Panc1 (cell line): Measurements from ENCODE around the gene ECI1. TPM values are rescaled to one million over a fixed set of nuclear protein-coding genes. Genes with fewer than 3 reads are reported as not detected.

Experiments used
- ATAC-seq: fragments of 200-7000 bp; cut with Tn5 transposase; 2 replicates; pipeline ENCODE4 v1.9.1; 2020; ENCODE audit warnings: mild to moderate bottlenecking, moderate library complexity
- BruUV-seq: library from RNA; stranded (reverse); fragments of 400-500 nt; replicated peaks from 2 replicates; lab custom pipeline; 2021; lab: Mats Ljungman, UMichigan
- CTCF ChIA-PET: fragments of 300-600 bp; sonication (Branson Sonifier 250); formaldehyde crosslinking; loops from one replicate; lab custom pipeline; 2022; ENCODE audit warnings: antibody characterized with exemption; lab: Charles Lee
- POLR2A ChIA-PET: fragments of 300-600 bp; sonication (Branson Sonifier 250); formaldehyde crosslinking; loops from one replicate; lab custom pipeline; 2022; ENCODE audit warnings: antibody characterized with exemption; lab: Charles Lee
- DNase-seq: peaks from one replicate; pipeline ENCODE4 v3.0.0-alpha.2; 2010; ENCODE audit warnings: low read depth, low spot score
- H3K27ac ChIP-seq: 2 replicates; pipeline ENCODE4 v1.5.1; 2011; ENCODE audit warnings: mild to moderate bottlenecking, low read length, inconsistent platforms
- H3K27me3 ChIP-seq: fragments of 200-500 bp; sonication (Bioruptor generic); 2 replicates; pipeline ENCODE4 v1.6.0; 2014; ENCODE audit warnings: low read length, inconsistent platforms; ENCODE audit not compliant: control insufficient read depth, insufficient read depth
- H3K36me3 ChIP-seq: fragments of 200-500 bp; sonication (Bioruptor generic); 2 replicates; pipeline ENCODE4 v1.5.1; 2014; ENCODE audit warnings: inconsistent platforms, mild to moderate bottlenecking, low read length, moderate library complexity; ENCODE audit not compliant: control insufficient read depth, insufficient read depth
- H3K4me1 ChIP-seq: 2 replicates; pipeline ENCODE4 v1.5.1; 2011; ENCODE audit warnings: inconsistent platforms, mild to moderate bottlenecking, low read length, moderate library complexity; ENCODE audit not compliant: control insufficient read depth, insufficient read depth
- H3K4me3 ChIP-seq, 2 experiments: 2 replicates each; pipeline ENCODE4 v1.5.1; 2011 to 2012; ENCODE audit warnings: low read depth in 2 of 2, low read length in 2 of 2, mild to moderate bottlenecking in 2 of 2, inconsistent platforms in 1 of 2, moderate library complexity in 1 of 2
- H3K9me3 ChIP-seq: fragments of 200-500 bp; sonication (Bioruptor generic); 2 replicates; pipeline ENCODE4 v1.5.1; 2014; ENCODE audit warnings: low read depth, mild to moderate bottlenecking, inconsistent platforms, low read length, moderate library complexity; ENCODE audit not compliant: control insufficient read depth, insufficient read depth
- POLR2AphosphoS5 ChIP-seq: IDR thresholded peaks from 2 replicates; pipeline ENCODE4 v1.6.1; 2012; ENCODE audit warnings: mild to moderate bottlenecking, low read depth, low read length, moderate library complexity
- SIN3A ChIP-seq: IDR thresholded peaks from 2 replicates; pipeline ENCODE4 v1.6.1; 2012; ENCODE audit warnings: low read depth, mild to moderate bottlenecking, low read length, moderate library complexity, borderline replicate concordance; ENCODE audit not compliant: insufficient read depth
- TCF7L2 ChIP-seq: IDR thresholded peaks from 2 replicates; pipeline ENCODE4 v1.6.1; 2011; ENCODE audit warnings: mild to moderate bottlenecking, low read depth, low read length, inconsistent platforms
- in situ Hi-C: cut with HindIII; loops from 2 replicates; pipeline ENCODE4 v1.10.0; 2016; ENCODE audit warnings: low sequenced_read_pairs, low pct_unique_long_range_greater_than_20kb
- intact Hi-C: fragments of 100-400 bp; cut with micrococcal nuclease; formaldehyde crosslinking; loops from one replicate; pipeline ENCODE4 v1.10.0; 2022; ENCODE audit not compliant: unreplicated experiment
- total RNA-seq: library from RNA; stranded (reverse); gene quantifications from one replicate; pipeline ENCODE4 v1.2.1, GENCODE V29; 2021; ENCODE audit not compliant: unreplicated experiment
- TF ChIP-seq, protein P1 (sequence below): fragments of 450-650 bp; IDR thresholded peaks from 2 replicates; pipeline ENCODE4 v1.5.1; 2017; ENCODE audit warnings: mild to moderate bottlenecking
- TF ChIP-seq, protein P2 (sequence below), 2 experiments: IDR thresholded peaks; 2 replicates each; pipeline ENCODE4 v1.6.1; 2011 to 2012; ENCODE audit warnings: low read depth in 2 of 2, control low read depth in 1 of 2, low read length in 1 of 2, mild to moderate bottlenecking in 1 of 2, moderate library complexity in 1 of 2; ENCODE audit not compliant: insufficient read depth in 1 of 2

ECI1 gene
- total RNA-seq, 1 experiment from 2014 or later: 117 TPM

DNA sequence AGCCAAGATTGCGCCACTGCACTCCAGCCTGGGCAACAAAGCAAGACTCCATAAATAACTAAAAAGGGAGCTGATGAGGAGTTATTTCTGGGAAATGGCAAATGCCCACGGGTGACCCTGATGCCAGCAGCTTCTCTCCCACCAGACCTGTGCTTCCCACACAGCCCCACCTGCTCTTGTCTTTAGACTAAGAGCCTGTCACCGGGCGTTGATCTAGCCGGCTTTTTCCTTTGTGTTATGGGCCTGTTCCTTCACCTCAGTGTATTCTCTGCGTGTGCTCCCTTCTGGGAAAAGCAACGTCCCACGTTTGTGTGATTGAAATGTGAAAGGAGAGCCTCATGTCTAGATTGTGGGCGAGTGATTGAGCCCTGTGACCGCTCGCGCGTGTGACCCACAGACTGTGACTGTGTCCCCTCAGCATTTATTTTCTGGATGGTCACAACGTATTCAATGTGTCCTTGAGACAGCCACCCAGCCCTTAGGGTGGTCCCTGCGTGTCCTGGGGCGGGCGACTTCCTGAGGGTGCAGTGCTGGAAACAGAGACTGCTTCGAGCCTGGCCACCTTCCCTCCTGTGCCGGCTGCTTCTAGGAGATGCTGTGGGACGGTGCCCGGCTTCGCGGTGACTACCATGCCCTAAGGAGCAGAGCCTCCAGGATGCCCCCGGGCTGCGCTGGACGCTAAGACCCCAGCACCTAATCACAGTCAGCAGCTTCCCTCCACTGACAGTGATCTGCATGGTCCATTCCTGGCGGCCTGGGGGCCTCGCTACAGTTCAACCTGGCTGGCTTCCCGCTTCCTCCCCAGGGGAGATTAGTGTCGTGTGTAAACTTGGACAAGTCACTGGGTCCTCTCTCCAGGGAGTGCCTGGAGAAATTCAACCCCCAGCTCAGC is 24.3 kb upstream of the ECI1 start:
- CTCF ChIA-PET: no interaction called here
- POLR2A ChIA-PET: no interaction called here
- TF ChIP-seq TCF7L2 (no peak), POLR2AphosphoS5 (no peak), SIN3A (no peak)
- TF ChIP-seq, protein P1, sequence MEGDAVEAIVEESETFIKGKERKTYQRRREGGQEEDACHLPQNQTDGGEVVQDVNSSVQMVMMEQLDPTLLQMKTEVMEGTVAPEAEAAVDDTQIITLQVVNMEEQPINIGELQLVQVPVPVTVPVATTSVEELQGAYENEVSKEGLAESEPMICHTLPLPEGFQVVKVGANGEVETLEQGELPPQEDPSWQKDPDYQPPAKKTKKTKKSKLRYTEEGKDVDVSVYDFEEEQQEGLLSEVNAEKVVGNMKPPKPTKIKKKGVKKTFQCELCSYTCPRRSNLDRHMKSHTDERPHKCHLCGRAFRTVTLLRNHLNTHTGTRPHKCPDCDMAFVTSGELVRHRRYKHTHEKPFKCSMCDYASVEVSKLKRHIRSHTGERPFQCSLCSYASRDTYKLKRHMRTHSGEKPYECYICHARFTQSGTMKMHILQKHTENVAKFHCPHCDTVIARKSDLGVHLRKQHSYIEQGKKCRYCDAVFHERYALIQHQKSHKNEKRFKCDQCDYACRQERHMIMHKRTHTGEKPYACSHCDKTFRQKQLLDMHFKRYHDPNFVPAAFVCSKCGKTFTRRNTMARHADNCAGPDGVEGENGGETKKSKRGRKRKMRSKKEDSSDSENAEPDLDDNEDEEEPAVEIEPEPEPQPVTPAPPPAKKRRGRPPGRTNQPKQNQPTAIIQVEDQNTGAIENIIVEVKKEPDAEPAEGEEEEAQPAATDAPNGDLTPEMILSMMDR: no peak
- TF ChIP-seq, protein P2, sequence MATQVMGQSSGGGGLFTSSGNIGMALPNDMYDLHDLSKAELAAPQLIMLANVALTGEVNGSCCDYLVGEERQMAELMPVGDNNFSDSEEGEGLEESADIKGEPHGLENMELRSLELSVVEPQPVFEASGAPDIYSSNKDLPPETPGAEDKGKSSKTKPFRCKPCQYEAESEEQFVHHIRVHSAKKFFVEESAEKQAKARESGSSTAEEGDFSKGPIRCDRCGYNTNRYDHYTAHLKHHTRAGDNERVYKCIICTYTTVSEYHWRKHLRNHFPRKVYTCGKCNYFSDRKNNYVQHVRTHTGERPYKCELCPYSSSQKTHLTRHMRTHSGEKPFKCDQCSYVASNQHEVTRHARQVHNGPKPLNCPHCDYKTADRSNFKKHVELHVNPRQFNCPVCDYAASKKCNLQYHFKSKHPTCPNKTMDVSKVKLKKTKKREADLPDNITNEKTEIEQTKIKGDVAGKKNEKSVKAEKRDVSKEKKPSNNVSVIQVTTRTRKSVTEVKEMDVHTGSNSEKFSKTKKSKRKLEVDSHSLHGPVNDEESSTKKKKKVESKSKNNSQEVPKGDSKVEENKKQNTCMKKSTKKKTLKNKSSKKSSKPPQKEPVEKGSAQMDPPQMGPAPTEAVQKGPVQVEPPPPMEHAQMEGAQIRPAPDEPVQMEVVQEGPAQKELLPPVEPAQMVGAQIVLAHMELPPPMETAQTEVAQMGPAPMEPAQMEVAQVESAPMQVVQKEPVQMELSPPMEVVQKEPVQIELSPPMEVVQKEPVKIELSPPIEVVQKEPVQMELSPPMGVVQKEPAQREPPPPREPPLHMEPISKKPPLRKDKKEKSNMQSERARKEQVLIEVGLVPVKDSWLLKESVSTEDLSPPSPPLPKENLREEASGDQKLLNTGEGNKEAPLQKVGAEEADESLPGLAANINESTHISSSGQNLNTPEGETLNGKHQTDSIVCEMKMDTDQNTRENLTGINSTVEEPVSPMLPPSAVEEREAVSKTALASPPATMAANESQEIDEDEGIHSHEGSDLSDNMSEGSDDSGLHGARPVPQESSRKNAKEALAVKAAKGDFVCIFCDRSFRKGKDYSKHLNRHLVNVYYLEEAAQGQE (IDR thresholded peaks at IDR 0.05; ENCODE audit: insufficient read depth in 1 of 2, low read depth in 2 of 2, low read length in 1 of 2): no peak
- Histone ChIP-seq H3K27me3 (no peaks in the 10 kb centered on the region), H3K4me3 (no peak overlapping the region), H3K4me1 (no peaks in the 10 kb centered on the region), H3K36me3 (no peaks in the 10 kb centered on the region), H3K27ac (no peak overlapping the region), H3K9me3 (no peaks in the 10 kb centered on the region)
- intact Hi-C loops (no loop called here), in situ Hi-C loops (no loop called here)
- BruUV-seq: TSS peak; percentile 89
- DNase-seq (no peak), ATAC-seq (no peak)

DNA sequence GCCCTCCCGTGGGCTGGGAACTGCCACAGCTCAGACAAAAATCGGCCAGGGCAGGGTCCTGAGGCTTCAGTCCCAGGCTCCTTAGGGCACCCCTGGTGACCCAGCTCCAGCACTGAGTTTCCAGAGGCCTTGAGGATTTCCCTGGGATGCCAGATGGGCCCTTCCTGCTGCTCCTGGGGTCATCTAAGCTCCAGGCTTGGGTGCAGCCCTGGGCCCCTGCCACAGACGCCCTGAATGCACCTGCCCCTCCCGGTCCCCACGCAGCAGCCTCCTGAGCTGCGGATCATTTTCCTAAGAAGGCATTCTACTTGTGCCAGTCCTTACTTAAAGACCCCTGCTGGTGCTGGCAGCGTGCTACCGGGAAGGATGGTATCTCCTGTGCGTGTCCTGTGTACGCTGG is 22.5 kb upstream of the ECI1 start:
- H3K9me3 ChIP-seq: no peaks in the 10 kb centered on the region
- peaks cover 7% of the 10 kb centered on the region for H3K4me1 ChIP-seq
- no TSS peak for BruUV-seq
- TF ChIP-seq, protein P1: no peak
- TF ChIP-seq POLR2AphosphoS5 (no peak), SIN3A (no peak), TCF7L2 (no peak)
- TF ChIP-seq, protein P2 (IDR thresholded peaks at IDR 0.05; ENCODE audit: insufficient read depth in 1 of 2, low read depth in 2 of 2, low read length in 1 of 2): no peak
- no peaks in the 10 kb centered on the region for H3K27me3 ChIP-seq
- ChIA-PET CTCF (no interaction called here), POLR2A (no interaction called here)
- intact Hi-C loops: no loop called here
- in situ Hi-C loops: no loop called here
- no peak overlapping the region for H3K27ac ChIP-seq
- ATAC-seq (no peak), DNase-seq (no peak)
- no peaks in the 10 kb centered on the region for H3K36me3 ChIP-seq
- no peak overlapping the region for H3K4me3 ChIP-seq
